PC-3 (cell line): ENCODE results near the gene DLG2. TPM values are rescaled to one million over a fixed set of nuclear protein-coding genes. Genes with fewer than 3 reads are reported as not detected.

ENCODE experiments used
- ATAC-seq: fragments of 200-7000 bp; cut with Tn5 transposase; 2 replicates; pipeline ENCODE4 v1.9.1; 2020; ENCODE audit warnings: mild to moderate bottlenecking, moderate library complexity
- BruUV-seq: library from RNA; stranded (reverse); fragments of 400-500 nt; replicated peaks from 2 replicates; lab custom pipeline; 2021; lab: Mats Ljungman, UMichigan
- CTCF ChIA-PET: fragments of 300-600 bp; sonication (Branson Sonifier 250); formaldehyde crosslinking; loops from one replicate; lab custom pipeline; 2022; ENCODE audit warnings: antibody characterized with exemption; lab: Charles Lee
- POLR2A ChIA-PET: fragments of 300-600 bp; sonication (Branson Sonifier 250); formaldehyde crosslinking; loops from one replicate; lab custom pipeline; 2022; ENCODE audit warnings: antibody characterized with exemption; ENCODE audit not compliant: unreplicated experiment; lab: Charles Lee
- DNase-seq: peaks from one replicate; pipeline ENCODE4 v3.0.0-alpha.2; 2015
- H2AFZ ChIP-seq: fragments of 300-600 bp; sonication (generic); 2 replicates; pipeline ENCODE4 v1.6.0; 2016; ENCODE audit warnings: antibody characterized with exemption, low read length
- H3F3A ChIP-seq: fragments of 300-600 bp; sonication (generic); one replicate; pipeline ENCODE4 v1.6.0; 2017; ENCODE audit warnings: antibody characterized with exemption, low read length, control low read depth, mild to moderate bottlenecking; ENCODE audit not compliant: unreplicated experiment
- H3K27ac ChIP-seq: fragments of 300-600 bp; sonication (generic); 2 replicates; pipeline ENCODE4 v1.5.1; 2016; ENCODE audit warnings: mild to moderate bottlenecking, low read length
- H3K27me3 ChIP-seq: fragments of 300-600 bp; sonication (generic); 2 replicates; pipeline ENCODE4 v1.6.1; 2016; ENCODE audit warnings: low read length, mixed read lengths
- H3K36me3 ChIP-seq: fragments of 300-600 bp; sonication (generic); 2 replicates; pipeline ENCODE4 v1.6.1; 2016; ENCODE audit warnings: low read depth, mixed run types, low read length, mixed read lengths
- H3K4me1 ChIP-seq: fragments of 300-600 bp; sonication (generic); 2 replicates; pipeline ENCODE4 v1.5.1; 2016; ENCODE audit warnings: low read length; ENCODE audit not compliant: insufficient read depth
- H3K4me2 ChIP-seq: fragments of 300-600 bp; sonication (generic); 2 replicates; pipeline ENCODE4 v1.6.0; 2016; ENCODE audit warnings: low read length
- H3K4me3 ChIP-seq: fragments of 300-600 bp; sonication (generic); 2 replicates; pipeline ENCODE4 v1.5.1; 2016; ENCODE audit warnings: mild to moderate bottlenecking, low read length, mixed read lengths
- H3K79me2 ChIP-seq: fragments of 300-600 bp; sonication (generic); 2 replicates; pipeline ENCODE4 v1.6.1; 2017; ENCODE audit warnings: low read length, mixed read lengths
- H3K9ac ChIP-seq: fragments of 300-600 bp; sonication (generic); 2 replicates; pipeline ENCODE4 v1.6.0; 2016; ENCODE audit warnings: mild to moderate bottlenecking, low read length
- H3K9me2 ChIP-seq: fragments of 300-600 bp; sonication (generic); replicated peaks from 2 replicates; pipeline ENCODE4 v1.6.1; 2016; ENCODE audit warnings: mixed run types, low read length, mixed read lengths
- H3K9me3 ChIP-seq: fragments of 300-600 bp; sonication (generic); 2 replicates; pipeline ENCODE4 v1.6.1; 2016; ENCODE audit warnings: low read length, mixed read lengths
- H4K20me1 ChIP-seq: fragments of 300-600 bp; sonication (generic); 2 replicates; pipeline ENCODE4 v1.6.1; 2016; ENCODE audit warnings: low read length, mixed read lengths
- CTCF ChIP-seq: fragments of 300-600 bp; sonication (generic); conservative IDR thresholded peaks from 2 replicates; pipeline ENCODE4 v1.5.1; 2017; ENCODE audit warnings: antibody characterized with exemption, low read depth, mild to moderate bottlenecking, low read length
- EZH2 ChIP-seq: fragments of 300-600 bp; sonication (generic); IDR thresholded peaks from one replicate; pipeline ENCODE4 v1.6.1; 2017; ENCODE audit warnings: antibody characterized with exemption, mild to moderate bottlenecking, low read length; ENCODE audit not compliant: unreplicated experiment
- EZH2phosphoT487 ChIP-seq: fragments of 300-600 bp; sonication (generic); IDR thresholded peaks from 2 replicates; pipeline ENCODE4 v1.6.1; 2018; ENCODE audit warnings: mild to moderate bottlenecking, antibody characterized with exemption, low read length, borderline replicate concordance
- intact Hi-C: fragments of 100-400 bp; cut with micrococcal nuclease; formaldehyde crosslinking; loops from 2 replicates; pipeline ENCODE4 v1.9.0; 2023
- total RNA-seq: library from RNA; depleted of rRNA; stranded (reverse); fragments of >200 nt; gene quantifications from 2 replicates; pipeline ENCODE4 v1.2.3, GENCODE V29; 2014

Gene DLG2
- total RNA-seq, 1 experiment from 2014 or later: 0.58 TPM

GRCh38 chr11:84322211-84322610 lies 1304.9 kb downstream of the DLG2 start:
- no peak for ATAC-seq

GRCh38 chr11:84319863-84320262 lies 1307.3 kb downstream of the DLG2 start:
- CTCF ChIA-PET: no interaction called here

More at GRCh38 chr11:84322211-84322610, 1304.9 kb downstream of the DLG2 start:
- Histone ChIP-seq H3K79me2 (no peaks in the 10 kb centered on the region), H3K27ac (no peak overlapping the region), H3F3A (no peaks in the 10 kb centered on the region), H3K27me3 (0 out of 2 replicates have a peak, but pooled peaks cover 3% of the 10 kb centered on the region), H4K20me1 (no peaks in the 10 kb centered on the region), H3K9ac (no peak overlapping the region), H3K9me2 (no peaks in the 10 kb centered on the region), H3K4me3 (no peak overlapping the region), H3K9me3 (no peaks in the 10 kb centered on the region), H2AFZ (no peak overlapping the region), H3K4me2 (no peak overlapping the region), H3K4me1 (no peaks in the 10 kb centered on the region), H3K36me3 (no peaks in the 10 kb centered on the region)
- TF ChIP-seq CTCF (no peak), EZH2phosphoT487 (no peak), EZH2 (no peak)
- BruUV-seq: no TSS peak
- DNase-seq: no peak
- ChIA-PET CTCF (no interaction called here), POLR2A (no interaction called here)
- intact Hi-C loops: no loop called here

More at GRCh38 chr11:84319863-84320262, 1307.3 kb downstream of the DLG2 start:
- Histone ChIP-seq H3K27ac (no peak overlapping the region), H3K9me2 (no peaks in the 10 kb centered on the region), H2AFZ (no peak overlapping the region), H3K27me3 (0 out of 2 replicates have a peak, but pooled peaks cover 3% of the 10 kb centered on the region), H4K20me1 (no peaks in the 10 kb centered on the region), H3K9ac (no peak overlapping the region), H3K4me2 (no peak overlapping the region), H3K4me1 (no peaks in the 10 kb centered on the region), H3K36me3 (no peaks in the 10 kb centered on the region), H3K79me2 (no peaks in the 10 kb centered on the region), H3K4me3 (no peak overlapping the region), H3F3A (no peaks in the 10 kb centered on the region), H3K9me3 (no peaks in the 10 kb centered on the region)
- no peak for ATAC-seq
- POLR2A ChIA-PET: no interaction called here
- TF ChIP-seq EZH2 (no peak), CTCF (no peak), EZH2phosphoT487 (no peak)
- DNase-seq: no peak
- BruUV-seq: no TSS peak
- intact Hi-C loops: no loop called here
